Duodenal mucosa (tissue), 2 donors: ENCODE data around the gene SAP25.
"Not testable (repeated sequence)": the region's sequence is repeated elsewhere in the genome, so short reads cannot be mapped to it uniquely, and the experiment has no call there.

Experiments
- H3K27ac ChIP-seq: one replicate; pipeline ENCODE4 v1.7.0; 2013; ENCODE audit warnings: low read depth, low read length
- H3K27me3 ChIP-seq, 2 donors: one replicate each; pipeline ENCODE4 v1.7.0; 2013; ENCODE audit warnings: low read length in 2 of 2, control low read depth in 1 of 2; ENCODE audit not compliant: insufficient read depth in 2 of 2, control insufficient read depth in 1 of 2
- H3K36me3 ChIP-seq, 2 donors: one replicate each; pipeline ENCODE4 v1.7.0; 2013; ENCODE audit warnings: low read length in 2 of 2, control low read depth in 1 of 2; ENCODE audit not compliant: insufficient read depth in 2 of 2, control insufficient read depth in 1 of 2
- H3K4me1 ChIP-seq, 2 donors: one replicate each; pipeline ENCODE4 v1.7.0; 2013; ENCODE audit warnings: low read length in 2 of 2, control low read depth in 1 of 2; ENCODE audit not compliant: insufficient read depth in 2 of 2, control insufficient read depth in 1 of 2
- H3K4me3 ChIP-seq, 2 donors: one replicate each; pipeline ENCODE4 v1.7.0; 2013; ENCODE audit warnings: low read length in 2 of 2, low read depth in 1 of 2
- H3K9ac ChIP-seq, 2 donors: one replicate each; pipeline ENCODE4 v1.7.0; 2013; ENCODE audit warnings: low read length in 2 of 2, low read depth in 1 of 2
- H3K9me3 ChIP-seq, 2 donors: one replicate each; pipeline ENCODE4 v1.7.0; 2013; ENCODE audit warnings: low read length in 2 of 2, control low read depth in 1 of 2; ENCODE audit not compliant: control insufficient read depth in 1 of 2

The SAP25 gene

GRCh38 chr7:100561491-100562194, 12.1 kb downstream of the SAP25 start:
- Histone ChIP-seq H3K4me1 (peaks cover 0 to 4% of the 10 kb centered on the region in 2 donors), H3K36me3 (peaks cover 13 to 56% of the 10 kb centered on the region in 2 donors), H3K9me3 (no peaks in the 10 kb centered on the region), H3K9ac (no peak overlapping the region), H3K27ac (no peak overlapping the region), H3K27me3 (no peaks in the 10 kb centered on the region), H3K4me3 (no peak overlapping the region)

- Histone ChIP-seq H3K27me3 (no peaks in the 10 kb centered on the region), H3K27ac (no peak overlapping the region)
Observed at GRCh38 chr7:100559127-100559526, 14.6 kb downstream of the SAP25 start.

GRCh38 chr7:100556541-100556940, 17.2 kb downstream of the SAP25 start:
- no peaks in the 10 kb centered on the region for H3K27me3 ChIP-seq
- H3K4me1 ChIP-seq: peaks cover 0 to 4% of the 10 kb centered on the region in 2 donors
- H3K36me3 ChIP-seq: peaks cover 29 to 55% of the 10 kb centered on the region in 2 donors
- no peak overlapping the region for H3K27ac ChIP-seq
- H3K9me3 ChIP-seq: no peaks in the 10 kb centered on the region
- H3K4me3 ChIP-seq: no peak overlapping the region
- no peak overlapping the region for H3K9ac ChIP-seq

More at GRCh38 chr7:100559127-100559526, 14.6 kb downstream of the SAP25 start:
- H3K4me3 ChIP-seq: no peak overlapping the region
- H3K9ac ChIP-seq: no peak overlapping the region
- peaks cover 24 to 56% of the 10 kb centered on the region in 2 donors for H3K36me3 ChIP-seq
- H3K4me1 ChIP-seq: peaks cover 0 to 4% of the 10 kb centered on the region in 2 donors
- no peaks in the 10 kb centered on the region for H3K9me3 ChIP-seq

- no peak overlapping the region for H3K27ac ChIP-seq
- H3K4me1 ChIP-seq: peaks cover 0 to 4% of the 10 kb centered on the region in 2 donors
- peaks cover 29 to 51% of the 10 kb centered on the region in 2 donors for H3K36me3 ChIP-seq
- H3K9me3 ChIP-seq: no peaks in the 10 kb centered on the region
- H3K9ac ChIP-seq: no peak overlapping the region
- no peak overlapping the region for H3K4me3 ChIP-seq
- no peaks in the 10 kb centered on the region for H3K27me3 ChIP-seq
Observed at GRCh38 chr7:100555701-100556100, 18.0 kb downstream of the SAP25 start.

GRCh38 chr7:100553032-100553431, 20.7 kb downstream of the SAP25 start:
- no peak overlapping the region for H3K27ac ChIP-seq
- no peak overlapping the region for H3K4me3 ChIP-seq
- H3K4me1 ChIP-seq: peaks cover 0 to 2% of the 10 kb centered on the region in 2 donors
- H3K36me3 ChIP-seq: peaks cover 33 to 50% of the 10 kb centered on the region in 2 donors
- no peaks in the 10 kb centered on the region for H3K9me3 ChIP-seq
- no peaks in the 10 kb centered on the region for H3K27me3 ChIP-seq
- H3K9ac ChIP-seq: no peak overlapping the region

GRCh38 chr7:100552532-100552931, 21.2 kb downstream of the SAP25 start:
- peaks cover 33 to 50% of the 10 kb centered on the region in 2 donors for H3K36me3 ChIP-seq
- H3K27ac ChIP-seq: no peak overlapping the region
- H3K4me1 ChIP-seq: peaks cover 5 to 7% of the 10 kb centered on the region in 2 donors

GRCh38 chr7:100548446-100548845, 25.3 kb downstream of the SAP25 start:
- H3K9ac ChIP-seq, H3K27ac ChIP-seq, H3K27me3 ChIP-seq, H3K9me3 ChIP-seq, H3K4me3 ChIP-seq: not testable (repeated sequence)
- Histone ChIP-seq H3K4me1 (peaks cover 40 to 47% of the 10 kb centered on the region in 2 donors), H3K36me3 (peaks cover 12 to 25% of the 10 kb centered on the region in 2 donors)

More at GRCh38 chr7:100552532-100552931, 21.2 kb downstream of the SAP25 start:
- no peaks in the 10 kb centered on the region for H3K9me3 ChIP-seq
- no peak overlapping the region for H3K4me3 ChIP-seq
- no peaks in the 10 kb centered on the region for H3K27me3 ChIP-seq
- H3K9ac ChIP-seq: no peak overlapping the region

- Histone ChIP-seq H3K36me3 (peaks cover 9 to 20% of the 10 kb centered on the region in 2 donors), H3K27ac (peak overlapping the region; percentile 62), H3K4me3 (peak overlapping the region in 1 of 2 donors; percentile 40), H3K9me3 (no peaks in the 10 kb centered on the region), H3K9ac (peak overlapping the region in 1 of 2 donors; percentile 30), H3K4me1 (peaks cover 40 to 50% of the 10 kb centered on the region in 2 donors), H3K27me3 (no peaks in the 10 kb centered on the region)
Observed at GRCh38 chr7:100547872-100548271, 25.8 kb downstream of the SAP25 start.

- peaks cover 5 to 13% of the 10 kb centered on the region in 2 donors for H3K36me3 ChIP-seq
- H3K27me3 ChIP-seq: no peaks in the 10 kb centered on the region
- H3K4me3 ChIP-seq: peak overlapping the region; percentile 40
- H3K4me1 ChIP-seq: peaks cover 45 to 57% of the 10 kb centered on the region in 2 donors
- H3K27ac ChIP-seq: peak overlapping the region; percentile 62
- peak overlapping the region; percentile 30 to 33 for H3K9ac ChIP-seq
- no peaks in the 10 kb centered on the region for H3K9me3 ChIP-seq
Observed at GRCh38 chr7:100546926-100547800, 26.5 kb downstream of the SAP25 start.
